ENCODE data around the gene EXPH5.
"Not testable (repeated sequence)": the region's sequence is repeated elsewhere in the genome, so short reads cannot be mapped to it uniquely, and the experiment has no call there.

The EXPH5 gene

GRCh38 chr11:108586600-108586999 lies 7.0 kb downstream of the EXPH5 start:
- H3K4me3 ChIP-seq (ENCODE audit: low read depth in 1 of 2, low read length in 1 of 2), result no peak overlapping the region
- no peaks in the 10 kb centered on the region for H3K4me1 ChIP-seq (ENCODE audit: control insufficient read depth in 1 of 2, insufficient read depth in 1 of 2, low read depth in 1 of 2, low read length in 1 of 2)
- H3K9me3 ChIP-seq, result no peaks in the 10 kb centered on the region
- no peak for TF ChIP-seq CTCF (IDR thresholded peaks at IDR 0.05)
- H3K27me3 ChIP-seq, result peaks cover 17% of the 10 kb centered on the region
- H3K27ac ChIP-seq, result no peak overlapping the region
- no peaks in the 10 kb centered on the region for H3K36me3 ChIP-seq

GRCh38 chr11:108586185-108586584 lies 7.4 kb downstream of the EXPH5 start:
- not testable (repeated sequence) for H3K27ac ChIP-seq; H3K4me1 ChIP-seq (ENCODE audit: control insufficient read depth in 1 of 2, insufficient read depth in 1 of 2, low read depth in 1 of 2, low read length in 1 of 2); H3K4me3 ChIP-seq (ENCODE audit: low read depth in 1 of 2, low read length in 1 of 2); H3K36me3 ChIP-seq; H3K9me3 ChIP-seq
- H3K27me3 ChIP-seq, result peaks cover 12% of the 10 kb centered on the region

GRCh38 chr11:108584973-108585372 lies 8.6 kb downstream of the EXPH5 start:
- no peak overlapping the region for H3K27ac ChIP-seq
- TF ChIP-seq CTCF (IDR thresholded peaks at IDR 0.05), result no peak
- no peaks in the 10 kb centered on the region for H3K9me3 ChIP-seq
- no peaks in the 10 kb centered on the region for H3K4me1 ChIP-seq (ENCODE audit: control insufficient read depth in 1 of 2, insufficient read depth in 1 of 2, low read depth in 1 of 2, low read length in 1 of 2)
- H3K27me3 ChIP-seq, result peaks cover 2% of the 10 kb centered on the region
- H3K4me3 ChIP-seq (ENCODE audit: low read depth in 1 of 2, low read length in 1 of 2), result no peak overlapping the region
- H3K36me3 ChIP-seq, result no peaks in the 10 kb centered on the region

GRCh38 chr11:108580645-108581044 lies 12.9 kb downstream of the EXPH5 start:
- Histone ChIP-seq H3K4me3 (ENCODE audit: low read depth in 1 of 2, low read length in 1 of 2) (no peak overlapping the region), H3K9me3 (no peaks in the 10 kb centered on the region), H3K27me3 (no peaks in the 10 kb centered on the region), H3K27ac (no peak overlapping the region), H3K36me3 (no peaks in the 10 kb centered on the region), H3K4me1 (ENCODE audit: control insufficient read depth in 1 of 2, insufficient read depth in 1 of 2, low read depth in 1 of 2, low read length in 1 of 2) (no peaks in the 10 kb centered on the region)
- TF ChIP-seq CTCF (IDR thresholded peaks at IDR 0.05), result no peak

- Histone ChIP-seq H3K4me3 (ENCODE audit: low read depth in 1 of 2, low read length in 1 of 2) (no peak overlapping the region), H3K27ac (no peak overlapping the region), H3K36me3 (no peaks in the 10 kb centered on the region), H3K9me3 (no peaks in the 10 kb centered on the region), H3K27me3 (no peaks in the 10 kb centered on the region), H3K4me1 (ENCODE audit: control insufficient read depth in 1 of 2, insufficient read depth in 1 of 2, low read depth in 1 of 2, low read length in 1 of 2) (no peaks in the 10 kb centered on the region)
- no peak for TF ChIP-seq CTCF (IDR thresholded peaks at IDR 0.05)
These were observed 13.5 kb downstream of the EXPH5 start for GRCh38 chr11:108580043-108580442.

GRCh38 chr11:108576523-108576922 lies 17.0 kb downstream of the EXPH5 start:
- Histone ChIP-seq H3K4me1 (ENCODE audit: control insufficient read depth in 1 of 2, insufficient read depth in 1 of 2, low read depth in 1 of 2, low read length in 1 of 2) (no peaks in the 10 kb centered on the region), H3K27ac (no peak overlapping the region), H3K9me3 (no peaks in the 10 kb centered on the region), H3K4me3 (ENCODE audit: low read depth in 1 of 2, low read length in 1 of 2) (no peak overlapping the region), H3K36me3 (no peaks in the 10 kb centered on the region), H3K27me3 (no peaks in the 10 kb centered on the region)
- TF ChIP-seq CTCF (IDR thresholded peaks at IDR 0.05), result no peak
